Smooth muscle cell (in vitro differentiated cells): Measurements from ENCODE around the gene DOP1A. TPM values are rescaled to one million over a fixed set of nuclear protein-coding genes. Genes with fewer than 3 reads are reported as not detected.

Experiments used
- DNase-seq: peaks from one replicate; lab custom pipeline; 2025; ENCODE audit not compliant: unreplicated experiment; lab: John Stamatoyannopoulos, UW
- H2AFZ ChIP-seq: fragments of 200-600 bp; sonication (generic); 2 replicates; pipeline ENCODE4 v1.6.0; 2016; ENCODE audit warnings: antibody characterized with exemption, low read depth, mild to moderate bottlenecking
- H3F3A ChIP-seq: fragments of 200-600 bp; sonication (generic); 2 replicates; pipeline ENCODE4 v1.6.0; 2017; ENCODE audit warnings: antibody characterized with exemption, low read depth
- H3K27ac ChIP-seq: fragments of 200-600 bp; sonication (generic); 2 replicates; pipeline ENCODE4 v1.5.1; 2016; ENCODE audit warnings: low read depth, mild to moderate bottlenecking
- H3K27me3 ChIP-seq: fragments of 200-600 bp; sonication (generic); 2 replicates; pipeline ENCODE4 v1.6.1; 2016; ENCODE audit warnings: low read depth, mild to moderate bottlenecking
- H3K36me3 ChIP-seq: fragments of 200-600 bp; sonication (generic); 2 replicates; pipeline ENCODE4 v1.5.1; 2016; ENCODE audit warnings: low read depth
- H3K4me1 ChIP-seq: fragments of 200-600 bp; sonication (generic); 2 replicates; pipeline ENCODE4 v1.5.1; 2016; ENCODE audit warnings: low read depth
- H3K4me2 ChIP-seq: fragments of 200-600 bp; sonication (generic); 2 replicates; pipeline ENCODE4 v1.6.0; 2016; ENCODE audit warnings: mild to moderate bottlenecking
- H3K4me3 ChIP-seq: fragments of 200-600 bp; sonication (generic); 2 replicates; pipeline ENCODE4 v1.5.1; 2016; ENCODE audit warnings: mild to moderate bottlenecking
- H3K79me2 ChIP-seq: fragments of 200-600 bp; sonication (generic); 2 replicates; pipeline ENCODE4 v1.6.0; 2016; ENCODE audit warnings: low read depth, mild to moderate bottlenecking
- H3K9ac ChIP-seq: fragments of 200-600 bp; sonication (generic); 2 replicates; pipeline ENCODE4 v1.6.0; 2016; ENCODE audit warnings: low read depth
- H3K9me3 ChIP-seq: fragments of 200-600 bp; sonication (generic); replicated peaks from 2 replicates; pipeline ENCODE4 v1.5.1; 2016; ENCODE audit warnings: low read depth
- H4K20me1 ChIP-seq: fragments of 200-600 bp; sonication (generic); 2 replicates; pipeline ENCODE4 v1.6.0; 2016; ENCODE audit warnings: low read depth
- CTCF ChIP-seq: fragments of 200-600 bp; sonication (generic); IDR thresholded peaks from 2 replicates; pipeline ENCODE4 v1.5.1; 2017; ENCODE audit warnings: borderline replicate concordance, mild to moderate bottlenecking, antibody characterized with exemption; ENCODE audit not compliant: insufficient read depth, poor library complexity, severe bottlenecking
- WGBS: methylation state at CpG from one replicate; pipeline ENCODE4 v1.1.7; 2016; ENCODE audit warnings: low lambda C conversion rate; 5-methylcytosine and 5-hydroxymethylcytosine counted together
- polyA plus RNA-seq: library from polyadenylated mRNA; unstranded; fragments of >200 nt; fragmentation: Nextera tagmentation; extraction: Ambion mirVana; gene quantifications from 2 replicates; pipeline ENCODE4 v1.2.1, GENCODE V29; 2016
- total RNA-seq: library from RNA; depleted of rRNA; stranded (reverse); fragments of >200 nt; gene quantifications from 2 replicates; pipeline ENCODE4 v1.2.3, GENCODE V29; 2014

DOP1A gene
- total and polyA plus RNA-seq, 2 experiments from 2014 or later: 0.93 to 11.0 TPM

- Histone ChIP-seq H3K4me3 (no peak overlapping the region), H4K20me1 (peaks cover 53% of the 10 kb centered on the region), H3K36me3 (peaks cover 50% of the 10 kb centered on the region), H3K9ac (no peak overlapping the region), H3K4me1 (no peaks in the 10 kb centered on the region), H3F3A (peaks cover 24% of the 10 kb centered on the region), H2AFZ (no peak overlapping the region), H3K9me3 (no peaks in the 10 kb centered on the region), H3K27ac (peak overlapping the region; percentile 24), H3K4me2 (no peak overlapping the region), H3K27me3 (no peaks in the 10 kb centered on the region), H3K79me2 (no peaks in the 10 kb centered on the region)
- TF ChIP-seq CTCF: no peak
- DNase-seq: no peak
Measured at GRCh38 chr6:83169106-83169505, 101.6 kb downstream of the DOP1A start.

GRCh38 chr6:83169511-83169910 lies 102.0 kb downstream of the DOP1A start:
- no peaks in the 10 kb centered on the region for H3K4me1 ChIP-seq
- no peak overlapping the region for H3K4me3 ChIP-seq
- no peak overlapping the region for H2AFZ ChIP-seq
- H3K4me2 ChIP-seq: no peak overlapping the region
- WGBS: 53% methylated on average over 1 of the region's 1 CpG
- no peak for TF ChIP-seq CTCF
- DNase-seq: no peak
- H3K27ac ChIP-seq: peak overlapping the region; percentile 24
- H4K20me1 ChIP-seq: peaks cover 57% of the 10 kb centered on the region
- H3K27me3 ChIP-seq: no peaks in the 10 kb centered on the region
- no peaks in the 10 kb centered on the region for H3K9me3 ChIP-seq
- H3K79me2 ChIP-seq: no peaks in the 10 kb centered on the region
- H3K9ac ChIP-seq: no peak overlapping the region
- H3F3A ChIP-seq: peaks cover 21% of the 10 kb centered on the region
- H3K36me3 ChIP-seq: peaks cover 54% of the 10 kb centered on the region

- peaks cover 35% of the 10 kb centered on the region for H3F3A ChIP-seq
- WGBS: 21% methylated on average over 4 of the region's 4 CpGs
- H4K20me1 ChIP-seq: peaks cover 98% of the 10 kb centered on the region
- H3K4me3 ChIP-seq: no peak overlapping the region
- no peaks in the 10 kb centered on the region for H3K27me3 ChIP-seq
- H3K27ac ChIP-seq: peak overlapping the region; percentile 64
- H3K79me2 ChIP-seq: peaks cover 39% of the 10 kb centered on the region
- no peaks in the 10 kb centered on the region for H3K9me3 ChIP-seq
- no peak for DNase-seq
- H3K36me3 ChIP-seq: peaks cover 57% of the 10 kb centered on the region
- H3K4me2 ChIP-seq: peak overlapping the region; percentile 66
- TF ChIP-seq CTCF: no peak
- peaks cover 14% of the 10 kb centered on the region for H3K4me1 ChIP-seq
- H2AFZ ChIP-seq: no peak overlapping the region
- no peak overlapping the region for H3K9ac ChIP-seq
Measured at GRCh38 chr6:83176246-83176645, 108.8 kb downstream of the DOP1A start.

- Histone ChIP-seq H3K27ac (peak overlapping the region; percentile 32), H3K36me3 (peaks cover 31% of the 10 kb centered on the region), H3K27me3 (no peaks in the 10 kb centered on the region), H3F3A (peaks cover 65% of the 10 kb centered on the region), H3K79me2 (peaks cover 42% of the 10 kb centered on the region), H3K4me1 (peaks cover 22% of the 10 kb centered on the region), H3K9me3 (no peaks in the 10 kb centered on the region), H4K20me1 (peaks cover 92% of the 10 kb centered on the region), H2AFZ (no peak overlapping the region), H3K4me3 (no peak overlapping the region), H3K4me2 (no peak overlapping the region), H3K9ac (no peak overlapping the region)
- no peak for DNase-seq
- no peak for TF ChIP-seq CTCF
Measured at GRCh38 chr6:83180426-83180950, 113.0 kb downstream of the DOP1A start.
